Muscle layer of duodenum (tissue), 2 donors: ENCODE results near the gene SMPD3.

ENCODE experiments used
- H3K27ac ChIP-seq: one replicate; pipeline ENCODE4 v1.7.0; 2013; ENCODE audit warnings: mild to moderate bottlenecking, low read length
- H3K27me3 ChIP-seq: one replicate; pipeline ENCODE4 v1.7.0; 2013; ENCODE audit warnings: low read depth, mild to moderate bottlenecking, control low read depth, low read length
- H3K36me3 ChIP-seq, 2 donors: one replicate each; pipeline ENCODE4 v1.7.0; 2013; ENCODE audit warnings: low read length in 2 of 2, control low read depth in 1 of 2, mild to moderate bottlenecking in 1 of 2; ENCODE audit not compliant: insufficient read depth in 2 of 2, control insufficient read depth in 1 of 2
- H3K4me1 ChIP-seq, 2 donors: one replicate each; pipeline ENCODE4 v1.7.0; 2013; ENCODE audit warnings: low read length in 2 of 2, mild to moderate bottlenecking in 2 of 2, control low read depth in 1 of 2, moderate library complexity in 1 of 2; ENCODE audit not compliant: insufficient read depth in 2 of 2, control insufficient read depth in 1 of 2
- H3K4me3 ChIP-seq, 2 donors: one replicate each; pipeline ENCODE4 v1.7.0; 2013; ENCODE audit warnings: low read length in 2 of 2, low read depth in 1 of 2, mild to moderate bottlenecking in 1 of 2
- H3K9me3 ChIP-seq, 2 donors: one replicate each; pipeline ENCODE4 v1.7.0; 2013; ENCODE audit warnings: low read length in 2 of 2, control low read depth in 1 of 2, mild to moderate bottlenecking in 1 of 2; ENCODE audit not compliant: control insufficient read depth in 1 of 2
- donor health status: healthy.

Gene SMPD3

DNA sequence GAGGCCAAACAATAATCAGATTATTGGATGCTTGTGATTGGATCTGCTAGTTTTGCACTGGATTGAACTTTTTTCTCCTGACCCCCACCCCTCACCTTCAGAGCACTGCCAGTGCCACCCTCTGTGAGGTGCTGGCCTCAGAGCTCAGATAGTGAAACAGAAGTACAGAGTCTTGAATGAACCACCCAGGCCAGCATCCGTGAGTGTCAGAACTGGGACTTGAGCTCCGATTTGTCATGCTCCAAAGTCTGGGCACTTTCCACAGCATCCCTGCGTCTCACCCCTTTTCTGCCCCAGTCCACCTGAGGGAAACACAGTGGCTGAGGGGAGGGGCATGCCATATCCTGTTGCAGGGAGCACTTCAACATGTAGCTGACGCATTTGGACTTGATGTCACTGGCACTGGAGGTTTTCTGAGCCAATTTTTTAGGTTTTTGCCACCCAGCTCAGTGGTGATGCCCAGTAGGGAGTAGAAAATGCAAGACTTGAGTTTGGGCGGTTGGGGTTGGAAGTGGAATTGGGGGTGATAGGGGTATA lies 47.3 kb downstream of the SMPD3 start:
- Histone ChIP-seq H3K9me3 (no peaks in the 10 kb centered on the region), H3K27ac (no peak overlapping the region), H3K27me3 (no peaks in the 10 kb centered on the region), H3K4me1 (no peaks in the 10 kb centered on the region), H3K36me3 (no peaks in the 10 kb centered on the region), H3K4me3 (no peak overlapping the region)

DNA sequence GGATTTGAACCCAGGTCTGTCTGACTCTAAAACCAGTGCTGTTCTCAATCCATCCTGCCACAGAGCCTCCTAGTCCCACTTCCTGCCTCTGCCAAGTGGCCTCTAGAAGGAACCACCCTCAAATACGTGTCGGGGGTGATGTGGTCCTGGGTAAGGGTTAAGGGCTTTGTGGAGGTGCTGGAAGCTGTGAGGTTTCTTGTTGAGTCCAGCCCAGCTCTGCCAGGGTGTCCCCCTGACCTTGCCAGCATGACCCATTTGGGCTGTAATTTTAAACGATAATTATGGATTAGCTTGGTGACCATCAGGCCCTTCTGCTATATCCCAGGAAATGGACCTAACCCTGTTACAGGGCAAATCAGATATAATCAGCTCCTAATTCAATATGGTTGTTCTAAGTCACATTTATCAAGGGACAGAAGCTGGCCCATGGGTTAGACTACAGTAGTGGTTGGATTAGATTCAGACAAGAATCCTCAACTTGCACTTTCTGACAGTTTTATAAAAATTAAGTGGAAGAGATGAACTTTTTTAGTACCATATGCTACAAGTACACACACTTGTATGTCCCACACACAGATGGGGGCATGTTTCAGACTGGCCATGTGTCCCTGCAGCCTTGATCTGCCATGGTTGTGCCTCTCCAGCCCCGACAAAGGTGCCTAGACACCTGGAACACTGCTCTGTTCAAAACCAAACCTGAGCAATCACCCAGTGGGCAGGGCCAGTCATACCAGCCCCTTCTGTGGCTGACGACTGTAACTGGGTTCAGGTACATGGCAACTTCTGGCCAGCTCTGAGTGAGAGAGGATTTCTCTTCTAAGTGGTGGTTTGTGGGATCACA lies 48.0 kb downstream of the SMPD3 start:
- Histone ChIP-seq H3K27me3 (no peaks in the 10 kb centered on the region), H3K9me3 (no peaks in the 10 kb centered on the region)

DNA sequence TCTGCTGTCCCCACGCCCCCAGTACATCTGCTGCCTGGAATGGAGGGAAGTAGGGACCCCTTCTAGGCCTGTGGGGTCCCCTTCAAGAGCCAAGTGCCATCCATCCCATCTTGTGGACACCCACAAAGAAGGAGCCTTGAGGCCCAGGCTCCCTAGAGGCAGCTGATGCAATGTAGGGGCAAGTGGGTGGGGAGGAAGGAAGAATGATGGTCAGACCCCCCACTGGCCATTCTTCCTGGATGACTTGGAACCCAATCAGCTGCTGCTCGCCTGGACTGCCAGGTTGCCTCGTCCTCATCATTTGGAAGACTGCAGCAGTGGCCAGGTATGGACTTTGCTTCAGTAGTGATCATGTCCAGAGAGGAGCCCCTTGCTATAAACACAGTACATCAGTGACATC lies 48.9 kb downstream of the SMPD3 start:
- H3K4me3 ChIP-seq = no peak overlapping the region
- no peak overlapping the region for H3K27ac ChIP-seq
- no peaks in the 10 kb centered on the region for H3K9me3 ChIP-seq
- H3K27me3 ChIP-seq = no peaks in the 10 kb centered on the region
- no peaks in the 10 kb centered on the region for H3K36me3 ChIP-seq
- H3K4me1 ChIP-seq = no peaks in the 10 kb centered on the region

More for the DNA sequence above, 48.0 kb downstream of the SMPD3 start:
- no peaks in the 10 kb centered on the region for H3K36me3 ChIP-seq
- no peak overlapping the region for H3K4me3 ChIP-seq
- no peaks in the 10 kb centered on the region for H3K4me1 ChIP-seq
- no peak overlapping the region for H3K27ac ChIP-seq

DNA sequence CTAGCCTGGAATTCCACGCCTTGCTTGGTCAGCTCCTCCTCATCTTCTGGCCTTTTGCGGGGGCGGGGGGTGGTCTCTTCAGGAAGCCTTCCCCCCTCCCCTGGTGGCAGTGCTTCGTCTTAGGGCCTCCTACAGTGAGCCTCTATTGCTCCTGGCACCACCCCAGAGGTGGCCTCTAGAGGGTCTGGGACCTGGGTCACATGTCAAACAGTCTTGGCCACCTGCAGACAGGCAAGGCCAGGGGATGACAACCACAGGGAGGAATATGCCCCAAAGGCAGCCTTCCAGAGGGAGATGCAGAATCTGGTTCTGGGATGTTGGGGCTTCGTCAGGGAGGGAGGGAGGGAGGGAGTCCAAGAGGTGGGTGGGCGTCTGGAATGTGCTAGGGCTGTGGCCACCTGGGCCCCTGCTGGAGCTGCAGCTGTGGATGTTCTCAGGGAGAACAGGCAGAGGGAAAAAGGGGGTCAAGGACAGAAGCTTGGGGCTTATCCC lies 50.6 kb downstream of the SMPD3 start:
- no peaks in the 10 kb centered on the region for H3K9me3 ChIP-seq
- no peaks in the 10 kb centered on the region for H3K36me3 ChIP-seq
- no peaks in the 10 kb centered on the region for H3K27me3 ChIP-seq
- H3K4me3 ChIP-seq = no peak overlapping the region
- H3K4me1 ChIP-seq = no peaks in the 10 kb centered on the region
- no peak overlapping the region for H3K27ac ChIP-seq

DNA sequence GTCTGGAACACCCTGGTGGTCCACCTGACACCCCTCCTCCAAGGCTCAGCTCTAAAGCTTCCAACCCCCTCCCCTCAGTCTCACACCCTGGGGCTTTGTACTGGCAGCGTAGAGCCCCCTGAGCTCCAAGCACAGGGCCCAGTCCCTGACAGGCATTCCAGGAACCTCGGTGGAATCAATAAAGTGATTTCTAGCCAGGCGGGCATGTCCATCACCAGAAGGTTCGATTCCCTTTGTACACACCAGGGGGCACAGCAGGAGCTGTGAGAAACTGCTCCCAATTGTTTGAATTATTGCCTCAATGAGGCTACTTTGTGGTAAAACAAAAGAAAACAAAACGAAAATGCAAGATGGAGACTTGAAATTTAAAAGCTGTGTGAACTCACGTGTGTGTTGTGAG lies 51.8 kb downstream of the SMPD3 start:
- Histone ChIP-seq H3K4me3 (no peak overlapping the region), H3K9me3 (no peaks in the 10 kb centered on the region), H3K4me1 (no peaks in the 10 kb centered on the region), H3K27ac (no peak overlapping the region), H3K36me3 (no peaks in the 10 kb centered on the region), H3K27me3 (no peaks in the 10 kb centered on the region)

DNA sequence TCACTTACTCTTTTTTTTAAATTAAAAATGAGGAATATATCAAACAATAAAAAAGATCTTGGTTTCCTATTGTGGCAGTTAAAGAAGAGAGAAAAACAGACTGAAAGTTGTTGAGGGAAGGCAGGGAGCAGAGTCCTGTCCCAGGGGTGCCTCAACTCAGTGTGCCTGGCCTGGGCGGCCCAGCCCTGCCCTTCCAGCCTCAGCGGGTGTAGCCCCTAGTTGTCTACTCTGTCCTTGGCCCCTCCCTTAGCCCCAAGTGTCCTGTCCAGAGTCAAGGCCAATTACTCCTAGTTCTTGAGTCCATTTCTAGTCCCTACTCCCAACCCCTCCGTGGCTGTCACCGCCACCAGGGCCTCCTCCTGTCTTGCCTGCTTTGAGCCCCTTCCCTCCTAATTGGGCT lies 52.5 kb downstream of the SMPD3 start:
- no peak overlapping the region for H3K4me3 ChIP-seq
- H3K36me3 ChIP-seq = no peaks in the 10 kb centered on the region
- no peaks in the 10 kb centered on the region for H3K27me3 ChIP-seq
- H3K4me1 ChIP-seq = no peaks in the 10 kb centered on the region
- no peak overlapping the region for H3K27ac ChIP-seq
- no peaks in the 10 kb centered on the region for H3K9me3 ChIP-seq

DNA sequence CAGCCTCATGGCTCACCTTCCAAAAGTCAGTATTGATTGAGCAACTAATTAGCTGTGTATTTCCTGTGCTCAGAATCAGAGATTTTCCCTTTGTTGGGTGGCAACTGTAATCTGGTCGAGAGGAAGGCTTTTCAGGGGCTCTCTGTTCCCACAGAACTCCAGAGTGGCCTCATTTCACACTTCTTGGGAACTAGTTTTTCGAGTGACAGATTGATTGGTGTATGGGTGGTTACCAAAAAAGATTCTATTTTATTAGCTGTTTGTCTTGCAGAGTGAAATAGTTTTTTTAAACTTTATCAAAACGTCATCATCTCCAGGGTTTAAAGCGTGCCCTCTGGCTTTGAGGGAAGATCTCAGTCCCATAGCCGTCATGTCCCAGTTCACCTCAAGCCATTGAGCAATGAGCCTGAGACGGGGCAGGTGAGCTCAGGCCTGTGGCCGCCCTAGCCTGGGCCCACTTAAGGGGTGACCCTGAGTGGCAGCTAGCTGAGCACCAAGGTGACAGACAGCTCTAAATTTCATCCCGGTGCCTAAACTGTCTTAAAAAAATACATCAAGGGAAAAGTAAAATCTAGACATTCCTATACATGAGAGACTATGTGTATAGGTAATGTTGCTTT lies 53.0 kb downstream of the SMPD3 start:
- Histone ChIP-seq H3K27ac (no peak overlapping the region), H3K4me1 (no peaks in the 10 kb centered on the region), H3K4me3 (no peak overlapping the region), H3K9me3 (no peaks in the 10 kb centered on the region), H3K27me3 (no peaks in the 10 kb centered on the region), H3K36me3 (no peaks in the 10 kb centered on the region)

DNA sequence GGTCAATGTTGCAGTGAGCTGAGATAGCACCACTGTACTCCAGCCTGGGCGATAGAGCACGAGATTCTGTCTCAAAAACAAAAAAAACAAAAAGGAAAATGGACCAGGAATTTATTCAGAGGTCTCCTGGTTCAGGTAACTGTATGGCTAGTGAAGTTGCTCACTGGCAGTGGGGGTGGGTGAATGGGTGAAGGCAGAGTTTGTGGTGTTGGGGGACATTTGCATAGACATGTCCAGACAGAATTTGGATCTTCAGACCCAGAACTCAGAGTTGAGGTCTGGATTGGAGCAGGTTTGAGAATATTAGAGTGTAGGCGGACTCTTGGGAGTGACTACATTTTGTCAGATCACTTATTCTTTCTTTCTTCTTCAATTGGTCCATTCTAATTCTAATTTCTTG lies 55.0 kb downstream of the SMPD3 start:
- Histone ChIP-seq H3K36me3 (no peaks in the 10 kb centered on the region), H3K4me1 (no peaks in the 10 kb centered on the region), H3K4me3 (no peak overlapping the region), H3K27ac (no peak overlapping the region), H3K9me3 (no peaks in the 10 kb centered on the region), H3K27me3 (no peaks in the 10 kb centered on the region)

DNA sequence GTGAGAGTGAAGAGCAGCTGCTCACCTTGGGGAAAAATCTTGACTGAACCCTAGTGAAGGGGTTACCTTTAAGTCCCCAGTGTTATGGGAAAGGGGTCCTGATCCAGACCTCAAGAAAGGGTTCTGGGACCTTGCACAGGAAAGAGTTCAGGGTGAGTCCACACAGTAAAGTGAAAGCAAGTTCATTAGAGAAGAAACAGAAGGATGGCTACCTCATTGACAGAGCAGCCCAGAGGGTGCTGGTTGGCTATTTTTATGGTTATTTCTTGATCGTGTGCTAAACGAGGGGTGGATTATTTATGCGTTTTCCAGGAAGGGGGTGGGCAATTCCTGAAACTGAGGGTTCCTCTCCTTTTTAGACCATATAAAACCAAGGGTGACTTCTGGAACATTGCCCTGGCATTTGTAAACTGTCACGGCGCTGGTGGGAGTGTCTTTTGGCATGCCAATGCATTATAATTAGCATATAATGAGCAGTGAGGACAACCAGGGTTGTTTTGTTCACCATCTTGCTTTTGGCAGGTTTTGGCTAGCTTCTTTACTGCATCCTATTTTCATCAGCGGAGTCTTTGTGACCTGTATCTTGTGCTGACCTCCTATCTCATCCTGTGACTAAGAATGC lies 58.4 kb downstream of the SMPD3 start:
- no peaks in the 10 kb centered on the region for H3K9me3 ChIP-seq
- no peaks in the 10 kb centered on the region for H3K4me1 ChIP-seq
- H3K4me3 ChIP-seq = no peak overlapping the region
- no peaks in the 10 kb centered on the region for H3K27me3 ChIP-seq
- no peak overlapping the region for H3K27ac ChIP-seq
- H3K36me3 ChIP-seq = no peaks in the 10 kb centered on the region

DNA sequence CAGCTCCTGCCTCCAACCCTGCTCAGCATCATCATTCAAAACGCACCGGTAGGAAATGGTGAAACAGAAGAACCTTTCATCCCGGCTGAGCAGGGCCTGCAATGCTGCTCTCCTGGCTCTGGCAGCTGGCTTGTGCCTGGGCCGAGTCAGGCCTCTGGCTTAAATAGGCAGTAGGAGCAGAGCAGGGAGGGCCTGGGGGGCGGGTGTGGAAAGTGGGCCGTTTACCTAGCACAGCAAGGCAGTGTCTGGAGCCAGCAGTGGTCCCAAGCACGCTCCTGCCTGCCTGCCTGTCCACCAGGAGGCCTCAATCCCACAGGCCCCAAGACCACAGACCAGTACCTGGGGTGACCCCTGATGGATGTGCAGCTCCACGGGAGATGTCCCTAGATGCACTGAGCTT lies 59.3 kb downstream of the SMPD3 start:
- Histone ChIP-seq H3K27me3 (no peaks in the 10 kb centered on the region), H3K9me3 (no peaks in the 10 kb centered on the region), H3K4me1 (no peaks in the 10 kb centered on the region), H3K27ac (no peak overlapping the region), H3K4me3 (no peak overlapping the region), H3K36me3 (no peaks in the 10 kb centered on the region)

DNA sequence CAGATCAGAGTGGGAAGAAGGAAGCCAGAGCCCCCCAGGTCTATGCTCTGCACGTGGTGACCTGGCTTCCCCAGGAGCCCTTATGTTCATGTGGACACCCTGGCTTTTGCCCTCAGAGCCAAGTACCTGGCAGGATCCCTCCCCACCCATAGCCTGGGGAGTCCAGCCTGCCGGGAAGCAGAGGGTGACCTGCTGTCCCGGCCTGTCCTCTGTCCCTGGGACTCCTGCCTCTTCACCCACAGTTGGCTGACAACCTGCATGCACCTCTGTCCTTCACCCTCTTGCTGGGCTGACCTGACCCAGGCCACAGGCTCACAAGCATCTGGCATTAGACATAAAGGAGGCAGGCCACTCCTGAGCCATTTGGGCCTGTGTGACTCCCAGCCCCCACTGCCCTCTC lies 60.2 kb downstream of the SMPD3 start:
- no peaks in the 10 kb centered on the region for H3K9me3 ChIP-seq
- no peak overlapping the region for H3K27ac ChIP-seq
- no peaks in the 10 kb centered on the region for H3K36me3 ChIP-seq
- H3K27me3 ChIP-seq = no peaks in the 10 kb centered on the region
- H3K4me1 ChIP-seq = no peaks in the 10 kb centered on the region
- H3K4me3 ChIP-seq = no peak overlapping the region
